Measurements from ENCODE around the gene JKAMP. TPM values are rescaled to one million over a fixed set of nuclear protein-coding genes. Genes with fewer than 3 reads are reported as not detected.

The JKAMP gene
- polyA plus RNA-seq, 1 donor = 40.9 TPM

- DNase-seq = no peak
Observed at GRCh38 chr14:59481871-59482540, 2.3 kb upstream of the JKAMP start.

- no peak for DNase-seq
Observed at GRCh38 chr14:59482541-59483331, 1.6 kb upstream of the JKAMP start.

GRCh38 chr14:59483363-59483762 lies 954 bp upstream of the JKAMP start:
- peak; percentile 29 for DNase-seq

GRCh38 chr14:59484639-59485175 lies 390 bp downstream of the JKAMP start:
- no peak for DNase-seq

- no peak for DNase-seq
Observed at GRCh38 chr14:59490756-59491155, 6.4 kb downstream of the JKAMP start.

- DNase-seq = no peak
Observed at GRCh38 chr14:59492384-59492783, 8.1 kb downstream of the JKAMP start.

- DNase-seq = no peak
Observed at GRCh38 chr14:59500732-59501131, 16.4 kb downstream of the JKAMP start.

- no peak for DNase-seq
Observed at GRCh38 chr14:59503256-59503655, 18.9 kb downstream of the JKAMP start.

- no peak for DNase-seq
Observed at GRCh38 chr14:59507063-59507751, 22.9 kb downstream of the JKAMP start.

GRCh38 chr14:59507752-59508103 lies 23.4 kb downstream of the JKAMP start:
- DNase-seq = no peak

- DNase-seq = no peak
Observed at GRCh38 chr14:59509101-59509500, 24.8 kb downstream of the JKAMP start.

GRCh38 chr14:59510001-59510400 lies 25.7 kb downstream of the JKAMP start:
- DNase-seq = no peak

GRCh38 chr14:59510966-59511365 lies 26.6 kb downstream of the JKAMP start:
- no peak for DNase-seq

- DNase-seq = no peak
Observed at GRCh38 chr14:59511916-59512575, 27.7 kb downstream of the JKAMP start.

- DNase-seq = no peak
Observed at GRCh38 chr14:59520224-59520623, 35.9 kb downstream of the JKAMP start.

GRCh38 chr14:59529189-59529588 lies 44.9 kb downstream of the JKAMP start:
- no peak for DNase-seq

GRCh38 chr14:59530349-59530748 lies 46.0 kb downstream of the JKAMP start:
- DNase-seq = no peak

GRCh38 chr14:59532419-59532818 lies 48.1 kb downstream of the JKAMP start:
- DNase-seq = no peak

- DNase-seq = no peak
Observed at GRCh38 chr14:59534361-59534987, 50.2 kb downstream of the JKAMP start.

- DNase-seq = no peak
Observed at GRCh38 chr14:59537476-59537875, 53.2 kb downstream of the JKAMP start.

GRCh38 chr14:59538936-59539335 lies 54.6 kb downstream of the JKAMP start:
- no peak for DNase-seq

- no peak for DNase-seq
Observed at GRCh38 chr14:59540852-59541251, 56.5 kb downstream of the JKAMP start.

All from hindlimb muscle (tissue), 1 donor.